IMR-90 (cell line): ENCODE results near the gene DSP.

ENCODE experiments used
- BHLHE40 ChIP-seq: fragments of 150-350 bp; IDR thresholded peaks from 2 replicates; pipeline ENCODE4 v1.6.1; 2016; ENCODE audit warnings: mild to moderate bottlenecking, low read depth, low read length
- CHD1 ChIP-seq: IDR thresholded peaks from 2 replicates; pipeline ENCODE4 v1.6.1; 2012; ENCODE audit warnings: low read depth, low read length, improper control_type of control experiment
- CTCF ChIP-seq: conservative IDR thresholded peaks from 2 replicates; pipeline ENCODE4 v1.5.1; 2012; ENCODE audit warnings: mild to moderate bottlenecking, low read depth, low read length, improper control_type of control experiment
- FOS ChIP-seq: fragments of 150-350 bp; IDR thresholded peaks from 2 replicates; pipeline ENCODE4 v1.6.1; 2016; ENCODE audit warnings: low read depth, low read length
- MAFK ChIP-seq: IDR thresholded peaks from 2 replicates; pipeline ENCODE4 v1.6.1; 2012; ENCODE audit warnings: low read depth, low read length, improper control_type of control experiment
- MXI1 ChIP-seq: IDR thresholded peaks from 2 replicates; pipeline ENCODE4 v1.6.1; 2012; ENCODE audit warnings: low read depth, mild to moderate bottlenecking, low read length, moderate library complexity, borderline replicate concordance
- POLR2A ChIP-seq: IDR thresholded peaks from 2 replicates; pipeline ENCODE4 v1.6.1; 2012; ENCODE audit warnings: mild to moderate bottlenecking, low read depth, low read length
- RAD21 ChIP-seq: IDR thresholded peaks from 2 replicates; pipeline ENCODE4 v1.6.1; 2012; ENCODE audit warnings: low read length, improper control_type of control experiment
- RCOR1 ChIP-seq: IDR thresholded peaks from 2 replicates; pipeline ENCODE4 v1.6.1; 2012; ENCODE audit warnings: mild to moderate bottlenecking, low read length, improper control_type of control experiment; ENCODE audit not compliant: insufficient replicate concordance
- RFX5 ChIP-seq: IDR thresholded peaks from 2 replicates; pipeline ENCODE4 v1.8.0; 2012; ENCODE audit warnings: low read depth, mild to moderate bottlenecking, low read length, moderate library complexity
- SMC3 ChIP-seq: fragments of 150-350 bp; IDR thresholded peaks from 2 replicates; pipeline ENCODE4 v1.6.1; 2016; ENCODE audit warnings: low read depth, mild to moderate bottlenecking, antibody characterized with exemption, low read length, moderate library complexity
- USF2 ChIP-seq: fragments of 150-350 bp; IDR thresholded peaks from 2 replicates; pipeline ENCODE4 v1.6.1; 2017; ENCODE audit warnings: mild to moderate bottlenecking, antibody characterized with exemption, low read length, low read depth

- TF ChIP-seq CTCF = no peak
- no peak for TF ChIP-seq POLR2A
- TF ChIP-seq RCOR1 = no peak
- no peak for TF ChIP-seq RAD21
- TF ChIP-seq FOS = no peak
- no peak for TF ChIP-seq CHD1
- no peak for TF ChIP-seq MXI1
- no peak for TF ChIP-seq SMC3
- no peak for TF ChIP-seq RFX5
- TF ChIP-seq BHLHE40 = no peak
- no peak for TF ChIP-seq MAFK
- no peak for TF ChIP-seq USF2
These were observed 37.4 kb upstream of the DSP start for GRCh38 chr6:7504041-7504440.
